Heart left ventricle (tissue), 16 donors: ENCODE results near the gene OPCML. TPM values are rescaled to one million over a fixed set of nuclear protein-coding genes. Genes with fewer than 3 reads are reported as not detected.

Experiments used
- ATAC-seq, 4 donors: fragments of 200-7000 bp; cut with Tn5 transposase; one replicate each; pipeline ENCODE4 v1.9.1; 2020 to 2022; ENCODE audit warnings: moderate library complexity in 4 of 4, mild to moderate bottlenecking in 3 of 4, moderate number of reproducible peaks in 1 of 4
- DNase-seq, 5 donors: peaks; one replicate each; pipeline ENCODE4 v3.0.0-alpha.2; 2020
- H3K27ac ChIP-seq, 12 donors: fragments of 200-600 bp; sonication (generic) in 4 of 12; one replicate each; pipeline versions ENCODE4 v1.5.0 to v1.8.0; 2016 to 2022; ENCODE audit warnings: mild to moderate bottlenecking in 2 of 12
- H3K27me3 ChIP-seq, 9 donors: fragments of 200-600 bp; sonication (generic) in 2 of 9; one replicate each; pipeline versions ENCODE4 v1.5.1 to v1.8.0; 2016 to 2022; ENCODE audit warnings: mild to moderate bottlenecking in 3 of 9
- H3K36me3 ChIP-seq, 9 donors: fragments of 200-600 bp; sonication (generic) in 2 of 9; one replicate each; pipeline versions ENCODE4 v1.5.0 to v1.8.0; 2018 to 2022; ENCODE audit warnings: mild to moderate bottlenecking in 2 of 9
- H3K4me1 ChIP-seq, 12 donors: fragments of 200-600 bp; sonication (generic) in 4 of 12; one replicate each; pipeline versions ENCODE4 v1.5.0 to v1.8.0; 2016 to 2022; ENCODE audit warnings: mild to moderate bottlenecking in 3 of 12
- H3K4me3 ChIP-seq, 12 donors: fragments of 200-600 bp; sonication (generic) in 4 of 12; one replicate each; pipeline versions ENCODE4 v1.5.0 to v1.8.0; 2017 to 2022; ENCODE audit warnings: mild to moderate bottlenecking in 9 of 12, moderate library complexity in 4 of 12
- H3K9me3 ChIP-seq, 12 donors: fragments of 200-600 bp; sonication (generic) in 4 of 12; one replicate each; pipeline versions ENCODE4 v1.5.0 to v1.8.0; 2016 to 2022; ENCODE audit warnings: mild to moderate bottlenecking in 1 of 12
- CTCF ChIP-seq, 12 donors: fragments of 200-600 bp; sonication (generic) in 4 of 12; IDR thresholded peaks; one replicate each; pipeline versions ENCODE4 v1.5.0 to v1.8.0; 2018 to 2022; ENCODE audit warnings: antibody characterized with exemption in 12 of 12, mild to moderate bottlenecking in 5 of 12
- POLR2A ChIP-seq, 2 donors: fragments of 450-650 bp; IDR thresholded peaks; one replicate each; pipeline ENCODE4 v1.6.1; 2017; ENCODE audit warnings: antibody characterized with exemption in 2 of 2, mild to moderate bottlenecking in 2 of 2, moderate library complexity in 2 of 2
- WGBS, 4 donors: extraction: QIAGEN DNeasy Blood & Tissue Kit in 2 of 4; methylation state at CpG; one replicate each; pipeline versions ENCODE4 v1.1.5 to v1.1.7; 2013 to 2018; 5-methylcytosine and 5-hydroxymethylcytosine counted together
- intact Hi-C, 10 donors: fragments of 100-400 bp; cut with DNase I; formaldehyde crosslinking; loops; one replicate each; pipeline versions ENCODE4 v1.11.1 to v1.14.2; 2022
- polyA plus RNA-seq, 2 donors: library from polyadenylated mRNA; stranded (reverse); fragments of 200-250 nt; gene quantifications; one replicate each; pipeline ENCODE4 v1.2.3, GENCODE V29; 2013
- total RNA-seq, 9 donors: library from RNA; depleted of rRNA in 2 of 9; stranded (reverse); fragments of >200 nt in 2 of 9; fragmentation: NEBNext Ultra II Directional in 3 of 9; extraction: Animal tissue kit (Norgen Biotek cat#: 25700) in 3 of 9; gene quantifications; one replicate each; pipeline versions ENCODE4 v1.1.0 to v1.2.4, GENCODE V29; 2016 to 2023
- donor health status: ischemic (EF 13 %, LVEDD 7.1; RV severe dilation, severe dysfunction).
- donor health status: healthy with polysubstance abuse.
- donor health status: DM: no; HTN: yes; CAD: no.
- donor health status: DM: no; HTN: no; CAD: no.
- donor health status: ischemic (EF 25% LVEDD 6.9; RV normal size, moderate dysfunction).
- donor health status: ischemic (EF 25% LVEDD 5.7; RV mildly dilated, moderate dysfunction).
- donor health status: healthy.
- donor health status: DM: yes; HTN: yes; CAD: no.
- donor health status: ischemic (EF 35%, LVEDD 5.7; RV mildly dilated, moderate dysfunction).
- donor health status: nonischemic (EF 11% LVEDD 7.7; RV severe dilation, severe dysfunction).
- donor health status: DM: yes; HTN: yes; CAD: no.
- donor health status: PGD.
- donor health status: ischemic (EF 29% LVEDD 5.4; RV normal size, mild dysfunction).
- donor health status: nonischemic (EF 23%, LVEDD 6.1; RV moderate dilation, normal function).

Gene OPCML
- total and polyA plus RNA-seq, 11 donors = 0.04 to 1.3 (median 0.23) TPM; not detected in 3

- H3K4me3 ChIP-seq = no peak overlapping the region
- 81 to 85% (median 84%) methylated on average over 15 of the region's 15 CpGs for WGBS, 4 donors
- TF ChIP-seq POLR2A (IDR thresholded peaks at IDR 0.05) (no peak), CTCF (IDR thresholded peaks at IDR 0.05) (no peak)
- no peaks in the 10 kb centered on the region for H3K27me3 ChIP-seq
- no peaks in the 10 kb centered on the region for H3K9me3 ChIP-seq
- DNase-seq = no peak
- no peaks in the 10 kb centered on the region for H3K36me3 ChIP-seq
- no peak overlapping the region for H3K27ac ChIP-seq
- intact Hi-C loops = no loop called here
- ATAC-seq = no peak
- no peaks in the 10 kb centered on the region for H3K4me1 ChIP-seq
These were observed 877.0 kb downstream of the OPCML start for GRCh38 chr11:132655187-132655855.

GRCh38 chr11:132653237-132653636, 879.1 kb downstream of the OPCML start:
- WGBS, 4 donors = 85 to 89% (median 87%) methylated on average over 9 of the region's 9 CpGs
- TF ChIP-seq CTCF (IDR thresholded peaks at IDR 0.05) (no peak), POLR2A (IDR thresholded peaks at IDR 0.05) (no peak)
- ATAC-seq (no peak), DNase-seq (no peak)
- H3K4me3 ChIP-seq = no peak overlapping the region
- H3K4me1 ChIP-seq = no peaks in the 10 kb centered on the region
- no peaks in the 10 kb centered on the region for H3K27me3 ChIP-seq
- no peaks in the 10 kb centered on the region for H3K9me3 ChIP-seq
- H3K27ac ChIP-seq = no peak overlapping the region
- intact Hi-C loops = no loop called here
- H3K36me3 ChIP-seq = no peaks in the 10 kb centered on the region

GRCh38 chr11:132650969-132651720, 881.2 kb downstream of the OPCML start:
- Histone ChIP-seq H3K27me3 (no peaks in the 10 kb centered on the region), H3K36me3 (no peaks in the 10 kb centered on the region), H3K4me3 (no peak overlapping the region), H3K4me1 (no peaks in the 10 kb centered on the region), H3K9me3 (no peaks in the 10 kb centered on the region), H3K27ac (no peak overlapping the region)
- TF ChIP-seq POLR2A (IDR thresholded peaks at IDR 0.05) (no peak), CTCF (IDR thresholded peaks at IDR 0.05) (no peak)
- WGBS, 4 donors = 87 to 91% (median 88%) methylated on average over 12 of the region's 12 CpGs
- ATAC-seq = no peak
- DNase-seq = no peak
- intact Hi-C loops = no loop called here

GRCh38 chr11:132649277-132649676, 883.0 kb downstream of the OPCML start:
- WGBS, 4 donors = 94 to 98% (median 97%) methylated on average over 9 of the region's 9 CpGs
- no peak for DNase-seq
- Histone ChIP-seq H3K27ac (no peak overlapping the region), H3K4me1 (no peaks in the 10 kb centered on the region), H3K9me3 (no peaks in the 10 kb centered on the region), H3K27me3 (no peaks in the 10 kb centered on the region), H3K36me3 (no peaks in the 10 kb centered on the region), H3K4me3 (no peak overlapping the region)
- intact Hi-C loops = no loop called here
- ATAC-seq = no peak
- TF ChIP-seq POLR2A (IDR thresholded peaks at IDR 0.05) = no peak
- no peak for TF ChIP-seq CTCF (IDR thresholded peaks at IDR 0.05)
